ENCODE data around the gene COL23A1.

DNA sequence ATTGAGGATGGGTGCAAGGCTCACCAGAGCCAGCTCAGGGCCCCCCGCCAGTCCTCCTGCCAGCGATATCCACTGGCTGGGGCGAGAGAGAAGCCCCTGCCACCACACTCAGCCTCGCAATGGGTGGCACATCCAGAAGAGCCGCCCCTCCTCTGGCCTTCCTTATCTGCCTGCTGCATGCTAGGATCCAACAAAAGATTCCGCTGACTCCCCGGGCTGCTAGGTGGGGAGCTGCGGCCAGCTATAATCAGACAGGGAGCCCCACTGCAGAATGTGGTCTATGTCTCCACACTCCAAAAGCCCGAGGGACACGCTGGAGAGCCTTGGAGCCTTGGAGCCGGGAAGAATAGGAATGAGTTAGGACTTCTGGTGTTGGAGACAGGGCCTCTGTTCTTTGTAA, 32.8 kb downstream of the COL23A1 start:
- TF ChIP-seq, protein P1, sequence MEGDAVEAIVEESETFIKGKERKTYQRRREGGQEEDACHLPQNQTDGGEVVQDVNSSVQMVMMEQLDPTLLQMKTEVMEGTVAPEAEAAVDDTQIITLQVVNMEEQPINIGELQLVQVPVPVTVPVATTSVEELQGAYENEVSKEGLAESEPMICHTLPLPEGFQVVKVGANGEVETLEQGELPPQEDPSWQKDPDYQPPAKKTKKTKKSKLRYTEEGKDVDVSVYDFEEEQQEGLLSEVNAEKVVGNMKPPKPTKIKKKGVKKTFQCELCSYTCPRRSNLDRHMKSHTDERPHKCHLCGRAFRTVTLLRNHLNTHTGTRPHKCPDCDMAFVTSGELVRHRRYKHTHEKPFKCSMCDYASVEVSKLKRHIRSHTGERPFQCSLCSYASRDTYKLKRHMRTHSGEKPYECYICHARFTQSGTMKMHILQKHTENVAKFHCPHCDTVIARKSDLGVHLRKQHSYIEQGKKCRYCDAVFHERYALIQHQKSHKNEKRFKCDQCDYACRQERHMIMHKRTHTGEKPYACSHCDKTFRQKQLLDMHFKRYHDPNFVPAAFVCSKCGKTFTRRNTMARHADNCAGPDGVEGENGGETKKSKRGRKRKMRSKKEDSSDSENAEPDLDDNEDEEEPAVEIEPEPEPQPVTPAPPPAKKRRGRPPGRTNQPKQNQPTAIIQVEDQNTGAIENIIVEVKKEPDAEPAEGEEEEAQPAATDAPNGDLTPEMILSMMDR (conservative IDR thresholded peaks at IDR 0.05; ENCODE audit: low read depth, low read length): no peak
- TF ChIP-seq EZH2 (IDR thresholded peaks at IDR 0.05; ENCODE audit: low read length, unreplicated experiment) (no peak), EZH2phosphoT487 (IDR thresholded peaks at IDR 0.05; ENCODE audit: borderline replicate concordance, low read length) (no peak)

All from PC-3 (cell line).